K562 (cell line): ENCODE results near the gene METRNL. TPM values are rescaled to one million over a fixed set of nuclear protein-coding genes. Genes with fewer than 3 reads are reported as not detected.
A peak's percentile ranks its signal among the peaks of the same experiment; 100 is the strongest.

Experiments
- ATAC-seq: fragments of 200-7000 bp; cut with Tn5 transposase; 3 replicates; pipeline ENCODE4 v1.9.1; 2020; ENCODE audit warnings: moderate library complexity
- BruUV-seq: library from RNA; stranded (reverse); fragments of 400-500 nt; replicated peaks from 2 replicates; lab custom pipeline; 2021; lab: Mats Ljungman, UMichigan
- CTCF ChIA-PET: fragments of 300-600 bp; formaldehyde crosslinking; extraction: SDS; loops from one replicate; lab custom pipeline; 2021; ENCODE audit warnings: low intra/inter-chr PET ratio; lab: Yijun Ruan, JAX
- POLR2A ChIA-PET: fragments of 300-600, 350-650 bp; sonication (Branson Sonifier 250); formaldehyde crosslinking; extraction: SDS; loops from one replicate; lab custom pipeline; 2021; ENCODE audit warnings: antibody characterized with exemption, inconsistent platforms; lab: Yijun Ruan, JAX
- DNase-seq, 4 experiments: peaks; one replicate each; pipeline versions ENCODE4 v3.0.0 to v3.0.0-alpha.2; 2011 to 2018; ENCODE audit warnings: low spot score in 3 of 4, mixed read lengths in 3 of 4; ENCODE audit errors: extremely low read depth in 1 of 4
- FAIRE-seq: peaks from 2 replicates; lab custom pipeline; 2011; peaks lifted over from hg19 to GRCh38; lab: Jason Lieb, UNC
- H2AFZ ChIP-seq: 2 replicates; pipeline ENCODE4 v1.6.0; 2011; ENCODE audit warnings: low read depth, low read length, control low read depth, inconsistent platforms
- H3K27ac ChIP-seq: fragments of 200-600 bp; 3 replicates; pipeline ENCODE4 v1.8.0; 2011; ENCODE audit warnings: low read depth, mild to moderate bottlenecking, control low read depth, inconsistent platforms, low read length, moderate library complexity, mixed read lengths; ENCODE audit errors: extremely low read depth
- H3K27me3 ChIP-seq, 2 experiments: fragments of 300-600 bp in 1 of 2; 2 replicates in 1 of 2; 3 replicates in 1 of 2; pipeline versions ENCODE4 v1.6.0 to v1.8.0; 2011; ENCODE audit warnings: inconsistent platforms in 2 of 2, low read length in 2 of 2, mild to moderate bottlenecking in 1 of 2, mixed read lengths in 1 of 2, moderate library complexity in 1 of 2; ENCODE audit not compliant: control insufficient read depth in 2 of 2, insufficient read depth in 2 of 2
- H3K36me3 ChIP-seq: fragments of 300-600 bp; 3 replicates; pipeline ENCODE4 v1.8.0; 2011; ENCODE audit warnings: mild to moderate bottlenecking, low read length, inconsistent platforms; ENCODE audit not compliant: control insufficient read depth, insufficient read depth
- H3K4me1 ChIP-seq, 2 experiments: fragments of 200-600 bp in 1 of 2; replicated peaks in 1 of 2; 2 replicates in 1 of 2; 3 replicates in 1 of 2; pipeline versions ENCODE4 v1.5.1 to v1.8.0; 2011; ENCODE audit warnings: inconsistent platforms in 2 of 2, low read length in 2 of 2, mild to moderate bottlenecking in 1 of 2, mixed read lengths in 1 of 2, moderate library complexity in 1 of 2; ENCODE audit not compliant: control insufficient read depth in 2 of 2, insufficient read depth in 2 of 2
- H3K4me2 ChIP-seq: 2 replicates; pipeline ENCODE4 v1.6.1; 2011; ENCODE audit warnings: low read length, control low read depth, inconsistent platforms, mixed read lengths; ENCODE audit not compliant: insufficient read depth
- H3K4me3 ChIP-seq: fragments of 200-600 bp; sonication (generic), shearing (Covaris generic); 2 replicates; pipeline ENCODE4 v1.5.1; 2016; ENCODE audit warnings: control low read depth, inconsistent platforms
- H3K79me2 ChIP-seq: fragments of 200-600 bp; 3 replicates; pipeline ENCODE4 v1.8.0; 2011; ENCODE audit warnings: low read length, inconsistent platforms; ENCODE audit not compliant: control insufficient read depth, insufficient read depth
- H3K9ac ChIP-seq, 2 experiments: 2 replicates each; pipeline versions ENCODE4 v1.6.0 to v1.6.1; 2011; ENCODE audit warnings: low read depth in 2 of 2, low read length in 2 of 2, control low read depth in 1 of 2, inconsistent platforms in 1 of 2, mild to moderate bottlenecking in 1 of 2, mixed read lengths in 1 of 2; ENCODE audit not compliant: insufficient read depth in 1 of 2
- H3K9me1 ChIP-seq: one replicate; pipeline ENCODE4 v1.6.0; 2011; ENCODE audit warnings: inconsistent platforms, mild to moderate bottlenecking, low read length, moderate library complexity; ENCODE audit not compliant: control insufficient read depth, insufficient read depth
- H3K9me3 ChIP-seq: replicated peaks from 2 replicates; pipeline ENCODE4 v1.5.1; 2011; ENCODE audit warnings: low read depth, low read length, inconsistent platforms; ENCODE audit not compliant: control insufficient read depth, insufficient read depth
- H4K20me1 ChIP-seq: replicated peaks from 2 replicates; pipeline ENCODE4 v1.6.1; 2011; ENCODE audit warnings: low read length, inconsistent platforms, mixed read lengths; ENCODE audit not compliant: control insufficient read depth, insufficient read depth
- IRF2 ChIP-seq: sonication (generic); formaldehyde crosslinking; IDR thresholded peaks from 2 replicates; pipeline ENCODE4 v1.8.1; 2022; ENCODE audit warnings: mild to moderate bottlenecking, missing genetic modification reagents
- MECOM ChIP-seq: fragments of 250-450 bp; sonication (Bioruptor Pico); IDR thresholded peaks from 2 replicates; pipeline ENCODE4 v1.8.0; 2022; ENCODE audit warnings: inconsistent platforms
- RBM22 ChIP-seq: fragments of 200-400 bp; formaldehyde crosslinking; IDR thresholded peaks from 2 replicates; pipeline ENCODE4 v1.6.1; 2018; ENCODE audit warnings: low read length, low read depth; ENCODE audit not compliant: poor library complexity, severe bottlenecking
- YY1 ChIP-seq, 3 experiments: IDR thresholded peaks; 2 replicates each; pipeline ENCODE4 v1.6.1; 2011; ENCODE audit warnings: low read length in 2 of 3, mild to moderate bottlenecking in 2 of 3, moderate library complexity in 2 of 3, borderline replicate concordance in 1 of 3, control low read depth in 1 of 3, low read depth in 1 of 3; ENCODE audit not compliant: insufficient read depth in 3 of 3, insufficient replicate concordance in 2 of 3, control insufficient read depth in 1 of 3, insufficient read length in 1 of 3; ENCODE audit errors: extremely low read depth in 1 of 3
- WGBS: fragments of 100-300 bp; shearing (Covaris generic); methylation state at CpG from one replicate; pipeline ENCODE4 v1.1.6; 2016; ENCODE audit warnings: low coverage, mixed read lengths; ENCODE audit not compliant: insufficient coverage; ENCODE audit errors: missing lambda C conversion rate; 5-methylcytosine and 5-hydroxymethylcytosine counted together
- in situ Hi-C: fragments of 300-500 bp; cut with MboI; formaldehyde crosslinking; loops from 4 replicates; pipeline ENCODE4 v1.15.0; 2018; ENCODE audit warnings: inconsistent platforms, mixed read lengths
- intact Hi-C: fragments of 100-400 bp; cut with micrococcal nuclease; formaldehyde crosslinking; loops from 2 replicates; pipeline ENCODE4 v1.14.2; 2022
- polyA plus RNA-seq, 8 experiments: library from polyadenylated mRNA; depleted of rRNA in 4 of 8; stranded (reverse) in 5 of 8; unstranded in 3 of 8; fragments of >200 nt; fragmentation: Nextera tagmentation in 2 of 8; fragmentation: Illumina TruSeq in 1 of 8; extraction: Ambion mirVana in 2 of 8; extraction: Trizol in 1 of 8; gene quantifications; 2 replicates each; pipeline versions ENCODE4 v1.2.1 to v1.2.3, GENCODE V29; 2011 to 2014; ENCODE audit warnings: inconsistent platforms in 1 of 8, missing spikeins in 1 of 8
- total RNA-seq, 7 experiments: library from RNA; depleted of rRNA in 6 of 7; stranded (reverse); fragments of >200 nt in 6 of 7; fragmentation: Illumina TruSeq in 2 of 7; extraction: Trizol in 2 of 7; gene quantifications; 2 replicates each; pipeline versions ENCODE4 v1.2.1 to v1.2.3, GENCODE V29; 2011 to 2021; ENCODE audit warnings: low replicate concordance in 1 of 7
- TF ChIP-seq, protein P1 (sequence below): sonication (generic); formaldehyde crosslinking; IDR thresholded peaks from 2 replicates; pipeline ENCODE4 v1.8.0; 2022; ENCODE audit warnings: missing genetic modification reagents, mild to moderate bottlenecking, borderline replicate concordance
- TF ChIP-seq, protein P2 (sequence below), 3 experiments: IDR thresholded peaks in 2 of 3; conservative IDR thresholded peaks in 1 of 3; 2 replicates each; pipeline ENCODE4 v1.5.1; 2011 to 2012; ENCODE audit warnings: low read length in 3 of 3, mild to moderate bottlenecking in 3 of 3, control low read depth in 2 of 3, improper control_type of control experiment in 1 of 3, inconsistent platforms in 1 of 3, low read depth in 1 of 3, mixed read lengths in 1 of 3, moderate library complexity in 1 of 3; ENCODE audit not compliant: insufficient read depth in 2 of 3
- TF ChIP-seq, protein P3 (sequence below): sonication (generic); formaldehyde crosslinking; IDR thresholded peaks from 2 replicates; pipeline ENCODE4 v1.8.1; 2022; ENCODE audit warnings: missing genetic modification reagents

Gene METRNL
- total and polyA plus RNA-seq, 9 of the 15 experiments (the other 6 are each of a cell fraction or from before 2014, with no cell fraction given), result 0.17 to 31.8 (median 2.9) TPM

DNA sequence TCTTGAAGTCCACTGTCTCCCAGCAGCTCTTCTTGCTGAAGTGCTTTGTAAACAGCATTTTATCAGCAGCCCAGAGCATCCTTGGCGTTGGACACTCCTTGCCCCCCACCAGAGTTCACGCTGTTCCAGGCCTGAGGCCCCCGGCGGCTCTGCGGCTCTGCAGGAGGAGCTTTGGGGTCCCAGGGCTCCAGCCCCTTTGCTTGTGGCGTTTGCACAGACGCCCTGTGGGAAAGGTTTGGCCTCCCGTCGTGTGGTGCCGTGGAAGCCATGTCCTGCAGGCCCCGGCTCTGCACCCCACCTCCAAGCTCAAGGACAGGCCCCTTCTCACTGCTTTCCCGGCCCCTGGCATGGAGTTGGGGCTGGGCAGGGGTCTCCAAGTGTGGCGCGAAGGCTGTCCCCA lies 14.1 kb downstream of the METRNL start:
- ChIA-PET CTCF (no interaction called here), POLR2A (interaction anchor here (0.5 to 1.1 kb wide), 2 partner anchors 7 to 881 kb away, joined by 3 to 5 read pairs; no protein-coding TSS in a partner anchor)
- FAIRE-seq (no peak), ATAC-seq (no peak), DNase-seq (no peak)
- in situ Hi-C loops, result no loop called here
- Histone ChIP-seq H3K4me1 (peaks cover 0 to 53% of the 10 kb centered on the region in 2 experiments; a peak in 2 of 5 replicates), H3K79me2 (peaks cover 6% of the 10 kb centered on the region; the same call in 2 of the 3 replicates), H3K4me2 (no peak overlapping the region), H4K20me1 (peaks cover 20% of the 10 kb centered on the region), H3K4me3 (no peak overlapping the region), H3K27me3 (peaks cover 0 to under 1% of the 10 kb centered on the region in 2 experiments; a peak in 1 of 5 replicates), H3K27ac (no peak overlapping the region), H3K36me3 (peaks cover 50% of the 10 kb centered on the region; the same call in 1 of the 3 replicates), H2AFZ (no peak overlapping the region), H3K9ac (peak overlapping the region in 1 of 2 experiments; percentile 50; a peak in 1 of 4 replicates), H3K9me3 (no peaks in the 10 kb centered on the region), H3K9me1 (peaks cover 9% of the 10 kb centered on the region)
- intact Hi-C loops, result no loop called here
- 96% methylated on average over 14 of the region's 14 CpGs for WGBS
- no peak for TF ChIP-seq IRF2 (CRISPR knock-in tag)
- BruUV-seq, result no TSS peak

DNA sequence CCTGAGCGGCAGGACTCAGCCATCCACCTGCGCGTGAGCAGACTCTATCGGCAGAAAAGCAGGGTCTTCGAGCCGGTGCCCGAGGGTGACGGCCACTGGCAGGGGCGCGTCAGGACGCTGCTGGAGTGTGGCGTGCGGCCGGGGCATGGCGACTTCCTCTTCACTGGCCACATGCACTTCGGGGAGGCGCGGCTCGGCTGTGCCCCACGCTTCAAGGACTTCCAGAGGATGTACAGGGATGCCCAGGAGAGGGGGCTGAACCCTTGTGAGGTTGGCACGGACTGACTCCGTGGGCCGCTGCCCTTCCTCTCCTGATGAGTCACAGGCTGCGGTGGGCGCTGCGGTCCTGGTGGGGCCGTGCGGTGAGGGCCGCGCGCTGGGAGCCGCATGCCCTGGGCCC lies 14.9 kb downstream of the METRNL start:
- Histone ChIP-seq H3K4me2 (no peak overlapping the region), H3K4me3 (no peak overlapping the region), H3K79me2 (peaks cover 6% of the 10 kb centered on the region; the same call in 2 of the 3 replicates), H3K9me3 (no peaks in the 10 kb centered on the region), H2AFZ (no peak overlapping the region), H3K27ac (no peak overlapping the region), H3K9me1 (peaks cover 9% of the 10 kb centered on the region), H3K36me3 (peaks cover 50% of the 10 kb centered on the region; the same call in 1 of the 3 replicates), H3K4me1 (peaks cover 0 to 53% of the 10 kb centered on the region in 2 experiments; a peak in 2 of 5 replicates), H3K9ac (no peak overlapping the region; a peak in 1 of 4 replicates), H4K20me1 (peaks cover 20% of the 10 kb centered on the region), H3K27me3 (peaks cover 0 to 7% of the 10 kb centered on the region in 2 experiments; a peak in 1 of 5 replicates)
- intact Hi-C loops (no loop called here), in situ Hi-C loops (no loop called here)
- ChIA-PET CTCF (no interaction called here), POLR2A (interaction anchor here (1.1 kb wide), 1 partner anchor 8 kb away, joined by 5 read pairs; no protein-coding TSS in a partner anchor)
- WGBS, result 96% methylated on average over 19 of the region's 32 CpGs
- BruUV-seq, result TSS peak; percentile 38
- DNase-seq, result no peak
- no peak for ATAC-seq
- no peak for FAIRE-seq
- TF ChIP-seq, protein P1, sequence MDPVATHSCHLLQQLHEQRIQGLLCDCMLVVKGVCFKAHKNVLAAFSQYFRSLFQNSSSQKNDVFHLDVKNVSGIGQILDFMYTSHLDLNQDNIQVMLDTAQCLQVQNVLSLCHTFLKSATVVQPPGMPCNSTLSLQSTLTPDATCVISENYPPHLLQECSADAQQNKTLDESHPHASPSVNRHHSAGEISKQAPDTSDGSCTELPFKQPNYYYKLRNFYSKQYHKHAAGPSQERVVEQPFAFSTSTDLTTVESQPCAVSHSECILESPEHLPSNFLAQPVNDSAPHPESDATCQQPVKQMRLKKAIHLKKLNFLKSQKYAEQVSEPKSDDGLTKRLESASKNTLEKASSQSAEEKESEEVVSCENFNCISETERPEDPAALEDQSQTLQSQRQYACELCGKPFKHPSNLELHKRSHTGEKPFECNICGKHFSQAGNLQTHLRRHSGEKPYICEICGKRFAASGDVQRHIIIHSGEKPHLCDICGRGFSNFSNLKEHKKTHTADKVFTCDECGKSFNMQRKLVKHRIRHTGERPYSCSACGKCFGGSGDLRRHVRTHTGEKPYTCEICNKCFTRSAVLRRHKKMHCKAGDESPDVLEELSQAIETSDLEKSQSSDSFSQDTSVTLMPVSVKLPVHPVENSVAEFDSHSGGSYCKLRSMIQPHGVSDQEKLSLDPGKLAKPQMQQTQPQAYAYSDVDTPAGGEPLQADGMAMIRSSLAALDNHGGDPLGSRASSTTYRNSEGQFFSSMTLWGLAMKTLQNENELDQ (CRISPR knock-in tag), result no peak
- TF ChIP-seq, protein P2, sequence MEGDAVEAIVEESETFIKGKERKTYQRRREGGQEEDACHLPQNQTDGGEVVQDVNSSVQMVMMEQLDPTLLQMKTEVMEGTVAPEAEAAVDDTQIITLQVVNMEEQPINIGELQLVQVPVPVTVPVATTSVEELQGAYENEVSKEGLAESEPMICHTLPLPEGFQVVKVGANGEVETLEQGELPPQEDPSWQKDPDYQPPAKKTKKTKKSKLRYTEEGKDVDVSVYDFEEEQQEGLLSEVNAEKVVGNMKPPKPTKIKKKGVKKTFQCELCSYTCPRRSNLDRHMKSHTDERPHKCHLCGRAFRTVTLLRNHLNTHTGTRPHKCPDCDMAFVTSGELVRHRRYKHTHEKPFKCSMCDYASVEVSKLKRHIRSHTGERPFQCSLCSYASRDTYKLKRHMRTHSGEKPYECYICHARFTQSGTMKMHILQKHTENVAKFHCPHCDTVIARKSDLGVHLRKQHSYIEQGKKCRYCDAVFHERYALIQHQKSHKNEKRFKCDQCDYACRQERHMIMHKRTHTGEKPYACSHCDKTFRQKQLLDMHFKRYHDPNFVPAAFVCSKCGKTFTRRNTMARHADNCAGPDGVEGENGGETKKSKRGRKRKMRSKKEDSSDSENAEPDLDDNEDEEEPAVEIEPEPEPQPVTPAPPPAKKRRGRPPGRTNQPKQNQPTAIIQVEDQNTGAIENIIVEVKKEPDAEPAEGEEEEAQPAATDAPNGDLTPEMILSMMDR (IDR thresholded peaks at IDR 0.05 in 2 of 3, conservative IDR thresholded peaks at IDR 0.05 in 1 of 3; ENCODE audit: insufficient read depth in 2 of 3, low read depth in 1 of 3, low read length in 3 of 3), result no peak
- TF ChIP-seq YY1 (IDR thresholded peaks at IDR 0.05; ENCODE audit: borderline replicate concordance in 1 of 3, control insufficient read depth in 1 of 3, extremely low read depth in 1 of 3, insufficient read depth in 3 of 3, insufficient read length in 1 of 3, insufficient replicate concordance in 2 of 3, low read depth in 1 of 3, low read length in 2 of 3), result no peak
- TF ChIP-seq MECOM (CRISPR knock-in tag), result no peak
- TF ChIP-seq, protein P3, sequence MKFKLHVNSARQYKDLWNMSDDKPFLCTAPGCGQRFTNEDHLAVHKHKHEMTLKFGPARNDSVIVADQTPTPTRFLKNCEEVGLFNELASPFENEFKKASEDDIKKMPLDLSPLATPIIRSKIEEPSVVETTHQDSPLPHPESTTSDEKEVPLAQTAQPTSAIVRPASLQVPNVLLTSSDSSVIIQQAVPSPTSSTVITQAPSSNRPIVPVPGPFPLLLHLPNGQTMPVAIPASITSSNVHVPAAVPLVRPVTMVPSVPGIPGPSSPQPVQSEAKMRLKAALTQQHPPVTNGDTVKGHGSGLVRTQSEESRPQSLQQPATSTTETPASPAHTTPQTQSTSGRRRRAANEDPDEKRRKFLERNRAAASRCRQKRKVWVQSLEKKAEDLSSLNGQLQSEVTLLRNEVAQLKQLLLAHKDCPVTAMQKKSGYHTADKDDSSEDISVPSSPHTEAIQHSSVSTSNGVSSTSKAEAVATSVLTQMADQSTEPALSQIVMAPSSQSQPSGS, result no peak
- TF ChIP-seq RBM22, result no peak
